ENCODE measurements around the gene ZBTB17.

GRCh38 chr1:15936025-15936424, 39.9 kb downstream of the ZBTB17 start:
- TF ChIP-seq CTCF (conservative IDR thresholded peaks at IDR 0.05; ENCODE audit: low read length) = no peak
- TF ChIP-seq EZH2phosphoT487 (IDR thresholded peaks at IDR 0.05; ENCODE audit: borderline replicate concordance) = no peak

Measured in Loucy (cell line).